Activated naive CD4-positive, alpha-beta T cell treated with anti-CD3 and anti-CD28 coated beads for 36 hours (primary cell): ENCODE results near the gene HASPIN. TPM values are rescaled to one million over a fixed set of nuclear protein-coding genes. Genes with fewer than 3 reads are reported as not detected.

ENCODE experiments used
- CTCF ChIA-PET: fragments of 350-600 bp; sonication (Branson Sonifier 250); formaldehyde crosslinking; loops from one replicate; lab custom pipeline; 2021; ENCODE audit warnings: antibody characterized with exemption; lab: Charles Lee
- DNase-seq: peaks from one replicate; pipeline ENCODE4 v3.0.0-alpha.2; 2020
- H3K27ac Mint-ChIP-seq: one replicate; pipeline ENCODE4 v1.8.0; 2021; ENCODE audit warnings: mild to moderate bottlenecking, mixed read lengths
- H3K27me3 Mint-ChIP-seq: one replicate; pipeline ENCODE4 v1.8.0; 2021; ENCODE audit warnings: low read depth, mixed read lengths
- H3K36me3 Mint-ChIP-seq: one replicate; pipeline ENCODE4 v1.8.0; 2021; ENCODE audit warnings: low read depth, mixed read lengths
- H3K4me1 Mint-ChIP-seq: one replicate; pipeline ENCODE4 v1.8.0; 2021; ENCODE audit warnings: low read depth, mixed read lengths
- H3K4me3 Mint-ChIP-seq: one replicate; pipeline ENCODE4 v1.8.0; 2021; ENCODE audit warnings: mild to moderate bottlenecking, moderate library complexity, mixed read lengths
- H3K9me3 Mint-ChIP-seq: one replicate; pipeline ENCODE4 v1.8.0; 2021; ENCODE audit warnings: mixed read lengths
- intact Hi-C: fragments of 100-400 bp; cut with micrococcal nuclease; formaldehyde crosslinking; loops from one replicate; pipeline ENCODE4 v1.15.1; 2023
- total RNA-seq, 2 experiments: library from RNA; stranded (reverse); gene quantifications; one replicate each; pipeline ENCODE4 v1.2.3, GENCODE V29; 2021

HASPIN gene
- total RNA-seq, 2 experiments from 2014 or later, result 20.5 to 21.8 TPM

- Mint-ChIP-seq H3K36me3 (no peaks in the 10 kb centered on the region), H3K27me3 (no peaks in the 10 kb centered on the region), H3K4me1 (peaks cover 27% of the 10 kb centered on the region), H3K4me3 (no peak overlapping the region), H3K27ac (no peak overlapping the region), H3K9me3 (no peaks in the 10 kb centered on the region)
- intact Hi-C loops, result no loop called here
- CTCF ChIA-PET, result no interaction called here
- DNase-seq, result no peak
These were observed 20.3 kb downstream of the HASPIN start for GRCh38 chr17:3744014-3744413.

- intact Hi-C loops, result no loop called here
- H3K4me3 Mint-ChIP-seq, result no peak overlapping the region
- peaks cover 22% of the 10 kb centered on the region for H3K4me1 Mint-ChIP-seq
- no peaks in the 10 kb centered on the region for H3K27me3 Mint-ChIP-seq
- no peaks in the 10 kb centered on the region for H3K36me3 Mint-ChIP-seq
- DNase-seq, result no peak
- H3K9me3 Mint-ChIP-seq, result no peaks in the 10 kb centered on the region
- H3K27ac Mint-ChIP-seq, result no peak overlapping the region
- CTCF ChIA-PET, result no interaction called here
These were observed 21.4 kb downstream of the HASPIN start for GRCh38 chr17:3745071-3745470.

- Mint-ChIP-seq H3K9me3 (no peaks in the 10 kb centered on the region), H3K27me3 (no peaks in the 10 kb centered on the region), H3K36me3 (no peaks in the 10 kb centered on the region), H3K27ac (no peak overlapping the region), H3K4me1 (peaks cover 27% of the 10 kb centered on the region), H3K4me3 (no peak overlapping the region)
- CTCF ChIA-PET, result interaction anchor here (0.5 to 1.1 kb wide), 5 partner anchors 10 to 263 kb away, joined by 3 to 5 read pairs (median 3); no protein-coding TSS in a partner anchor
- intact Hi-C loops, result no loop called here
- no peak for DNase-seq
These were observed 24.1 kb downstream of the HASPIN start for GRCh38 chr17:3747805-3748204.

- H3K36me3 Mint-ChIP-seq, result no peaks in the 10 kb centered on the region
- no peak overlapping the region for H3K27ac Mint-ChIP-seq
- CTCF ChIA-PET, result interaction anchor here (1.1 to 1.4 kb wide), 2 partner anchors 11 to 95 kb away, joined by 3 to 5 read pairs; no protein-coding TSS in a partner anchor
- H3K27me3 Mint-ChIP-seq, result no peaks in the 10 kb centered on the region
- H3K4me3 Mint-ChIP-seq, result no peak overlapping the region
- no peaks in the 10 kb centered on the region for H3K9me3 Mint-ChIP-seq
- intact Hi-C loops, result no loop called here
- no peak for DNase-seq
- peaks cover 27% of the 10 kb centered on the region for H3K4me1 Mint-ChIP-seq
These were observed 24.9 kb downstream of the HASPIN start for GRCh38 chr17:3748576-3748975.

- Mint-ChIP-seq H3K27ac (no peak overlapping the region), H3K4me1 (peaks cover 29% of the 10 kb centered on the region), H3K4me3 (no peak overlapping the region), H3K27me3 (no peaks in the 10 kb centered on the region), H3K9me3 (no peaks in the 10 kb centered on the region), H3K36me3 (no peaks in the 10 kb centered on the region)
- intact Hi-C loops, result no loop called here
- no peak for DNase-seq
- CTCF ChIA-PET, result interaction anchor here (2.7 kb wide), 1 partner anchor 12 kb away, joined by 20 read pairs; no protein-coding TSS in a partner anchor
These were observed 26.6 kb downstream of the HASPIN start for GRCh38 chr17:3750296-3750695.

- Mint-ChIP-seq H3K4me3 (no peak overlapping the region), H3K4me1 (peaks cover 32% of the 10 kb centered on the region), H3K27me3 (no peaks in the 10 kb centered on the region), H3K27ac (no peak overlapping the region), H3K9me3 (no peaks in the 10 kb centered on the region), H3K36me3 (no peaks in the 10 kb centered on the region)
- intact Hi-C loops, result no loop called here
- CTCF ChIA-PET, result interaction anchor here (1.4 to 2.7 kb wide), 2 partner anchors 13 to 77 kb away, joined by 3 to 20 read pairs; no protein-coding TSS in a partner anchor
- DNase-seq, result peak; percentile 57
These were observed 27.2 kb downstream of the HASPIN start for GRCh38 chr17:3750926-3751325.

- Mint-ChIP-seq H3K27ac (no peak overlapping the region), H3K9me3 (no peaks in the 10 kb centered on the region), H3K27me3 (no peaks in the 10 kb centered on the region), H3K4me3 (no peak overlapping the region), H3K36me3 (no peaks in the 10 kb centered on the region), H3K4me1 (peaks cover 32% of the 10 kb centered on the region)
- CTCF ChIA-PET, result interaction anchor here (1.3 to 1.4 kb wide), 2 partner anchors 9 to 76 kb away, joined by 3 to 4 read pairs; no protein-coding TSS in a partner anchor
- intact Hi-C loops, result no loop called here
- DNase-seq, result no peak
These were observed 28.1 kb downstream of the HASPIN start for GRCh38 chr17:3751836-3752235.

- H3K27ac Mint-ChIP-seq, result no peak overlapping the region
- H3K4me3 Mint-ChIP-seq, result no peak overlapping the region
- intact Hi-C loops, result loop anchor here (2.0 kb wide), 1 partner anchor 15 kb away; no protein-coding TSS in a partner anchor
- no peaks in the 10 kb centered on the region for H3K9me3 Mint-ChIP-seq
- DNase-seq, result no peak
- peaks cover 29% of the 10 kb centered on the region for H3K4me1 Mint-ChIP-seq
- H3K27me3 Mint-ChIP-seq, result no peaks in the 10 kb centered on the region
- no peaks in the 10 kb centered on the region for H3K36me3 Mint-ChIP-seq
- CTCF ChIA-PET, result interaction anchor here (0.9 kb wide), 1 partner anchor 13 kb away, joined by 3 read pairs; no protein-coding TSS in a partner anchor
These were observed 29.9 kb downstream of the HASPIN start for GRCh38 chr17:3753624-3754023.

GRCh38 chr17:3754066-3754457, 30.4 kb downstream of the HASPIN start:
- Mint-ChIP-seq H3K9me3 (no peaks in the 10 kb centered on the region), H3K27ac (no peak overlapping the region), H3K27me3 (no peaks in the 10 kb centered on the region), H3K4me1 (peaks cover 25% of the 10 kb centered on the region), H3K36me3 (no peaks in the 10 kb centered on the region), H3K4me3 (no peak overlapping the region)
- intact Hi-C loops, result loop anchor here (2.0 kb wide), 1 partner anchor 15 kb away; no protein-coding TSS in a partner anchor
- DNase-seq, result no peak
- CTCF ChIA-PET, result interaction anchor here (0.9 kb wide), 1 partner anchor 13 kb away, joined by 3 read pairs; no protein-coding TSS in a partner anchor

GRCh38 chr17:3754458-3755334, 31.0 kb downstream of the HASPIN start:
- H3K27ac Mint-ChIP-seq, result no peak overlapping the region
- intact Hi-C loops, result loop anchor here (2.0 kb wide), 1 partner anchor 16 kb away; no protein-coding TSS in a partner anchor
- CTCF ChIA-PET, result interaction anchor here (1.6 kb wide), 1 partner anchor 17 kb away, joined by 8 read pairs; no protein-coding TSS in a partner anchor
- peak; percentile 80 for DNase-seq
- peaks cover 23% of the 10 kb centered on the region for H3K4me1 Mint-ChIP-seq
- H3K4me3 Mint-ChIP-seq, result peak overlapping the region; percentile 63
- H3K27me3 Mint-ChIP-seq, result no peaks in the 10 kb centered on the region
- H3K9me3 Mint-ChIP-seq, result peaks cover 1% of the 10 kb centered on the region
- no peaks in the 10 kb centered on the region for H3K36me3 Mint-ChIP-seq

GRCh38 chr17:3755335-3756030, 31.8 kb downstream of the HASPIN start:
- intact Hi-C loops, result loop anchor here (2.0 kb wide), 1 partner anchor 17 kb away; no protein-coding TSS in a partner anchor
- Mint-ChIP-seq H3K27me3 (no peaks in the 10 kb centered on the region), H3K36me3 (no peaks in the 10 kb centered on the region), H3K4me3 (peak overlapping the region; percentile 63), H3K9me3 (peaks cover 6% of the 10 kb centered on the region), H3K27ac (peak overlapping the region; percentile 59), H3K4me1 (peaks cover 17% of the 10 kb centered on the region)
- DNase-seq, result no peak
- CTCF ChIA-PET, result interaction anchor here (1.6 kb wide), 1 partner anchor 18 kb away, joined by 8 read pairs; no protein-coding TSS in a partner anchor
